ENCODE data around the gene TOP1. TPM values are rescaled to one million over a fixed set of nuclear protein-coding genes. Genes with fewer than 3 reads are reported as not detected.

The TOP1 gene
- total and polyA plus RNA-seq, 9 of the 15 experiments (the other 6 are each of a cell fraction or from before 2014, with no cell fraction given), result 26.4 to 127 (median 39.6) TPM

DNA sequence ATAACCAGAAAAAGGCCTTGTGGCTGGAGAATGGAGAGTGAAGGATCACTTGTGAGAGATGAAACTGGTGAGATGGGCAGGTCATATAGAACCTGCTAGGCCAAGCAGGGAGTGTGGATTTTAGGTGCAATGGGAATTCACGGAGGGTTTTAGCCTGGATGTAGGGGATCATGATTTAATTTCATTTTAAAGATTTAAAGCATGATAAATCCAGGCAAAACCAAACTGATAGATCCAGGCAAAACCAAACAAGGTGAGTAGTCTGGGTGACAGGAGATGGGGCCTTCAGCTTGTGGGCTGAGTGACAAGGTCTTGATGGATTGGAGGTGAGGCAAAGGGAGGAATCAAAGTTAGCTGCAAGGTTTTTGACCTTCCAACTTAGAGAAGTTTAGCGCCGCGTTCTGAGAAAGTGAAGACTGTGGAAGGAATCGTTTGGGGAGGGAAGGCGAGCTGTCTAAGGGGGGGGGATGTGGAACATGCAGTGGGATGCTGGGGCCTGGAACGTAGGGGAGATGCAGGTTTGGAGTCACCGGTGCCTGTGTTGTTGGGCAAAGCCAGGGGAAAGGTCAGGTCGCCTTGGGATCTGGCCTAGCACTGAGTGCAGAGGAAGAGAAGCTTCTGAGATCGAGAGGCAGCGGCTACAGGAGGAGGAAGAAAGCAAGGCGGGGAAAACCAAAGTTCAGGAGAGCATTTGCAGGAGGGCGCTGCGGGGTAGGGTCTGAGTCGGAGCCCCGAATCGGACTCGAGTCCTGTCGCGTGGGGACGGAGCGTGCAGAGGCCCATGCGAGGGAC is 107.5 kb downstream of the TOP1 start:
- WGBS (ENCODE audit: insufficient coverage, low coverage, missing lambda C conversion rate), result 56% methylated on average over 21 of the region's 23 CpGs
- intact Hi-C loops (cut with micrococcal nuclease), result loop anchor here (1.0 to 2.0 kb wide), 2 partner anchors 97 to 204 kb away; partner anchors contain the start of gene LPIN3
- ATAC-seq (no peak), FAIRE-seq (peak; percentile 37), DNase-seq (ENCODE audit: extremely low read depth in 1 of 4, low spot score in 3 of 4) (no peak)
- Histone ChIP-seq H3K9me3 (replicated peaks; ENCODE audit: control insufficient read depth, insufficient read depth, low read depth, low read length) (no peaks in the 10 kb centered on the region), H3K9ac (ENCODE audit: insufficient read depth in 1 of 2, low read depth in 2 of 2, low read length in 2 of 2) (peak overlapping the region; percentile 75 to 94; a peak in 3 of 4 replicates), H2AFZ (ENCODE audit: low read depth, low read length) (peak overlapping the region; percentile 99), H3K27me3 (ENCODE audit: control insufficient read depth in 2 of 2, insufficient read depth in 2 of 2, low read length in 2 of 2) (no peaks in the 10 kb centered on the region), H3K27ac (ENCODE audit: extremely low read depth, low read depth, low read length) (peak overlapping the region; percentile 86; the same call in 1 of the 3 replicates), H3K4me3 (peak overlapping the region; percentile 74; the same call in 1 of the 2 replicates), H3K4me2 (ENCODE audit: insufficient read depth, low read length) (peak overlapping the region; percentile 81), H3K4me1 (replicated peaks in 1 of 2; ENCODE audit: control insufficient read depth in 2 of 2, insufficient read depth in 2 of 2, low read length in 2 of 2) (peaks cover 30 to 41% of the 10 kb centered on the region in 2 experiments; a peak in 4 of 5 replicates), H3K36me3 (ENCODE audit: control insufficient read depth, insufficient read depth, low read length) (peaks cover 7% of the 10 kb centered on the region; the same call in 1 of the 3 replicates), H3K9me1 (ENCODE audit: control insufficient read depth, insufficient read depth, low read length) (no peaks in the 10 kb centered on the region), H4K20me1 (replicated peaks; ENCODE audit: control insufficient read depth, insufficient read depth, low read length) (no peaks in the 10 kb centered on the region; the same call in none of the 2 replicates), H3K79me2 (ENCODE audit: control insufficient read depth, insufficient read depth, low read length) (peaks cover 36% of the 10 kb centered on the region)
- ChIA-PET POLR2A (interaction anchor here (1.0 to 1.8 kb wide), 4 partner anchors 15 to 145 kb away, joined by 3 to 6 read pairs (median 4); no protein-coding TSS in a partner anchor), CTCF (ENCODE audit: low intra/inter-chr PET ratio) (no interaction called here)
- in situ Hi-C loops (cut with MboI), result no loop called here
- no TSS peak for BruUV-seq (replicated peaks)
- TF ChIP-seq ETV5 (CRISPR knock-in tag; IDR thresholded peaks at IDR 0.05; ENCODE audit: low read depth) (no peak), EP400 (IDR thresholded peaks at IDR 0.05) (no peak), PCBP1 (IDR thresholded peaks at IDR 0.05; ENCODE audit: low read depth, low read length, poor library complexity, severe bottlenecking) (no peak), ZNF175 (CRISPR knock-in tag; IDR thresholded peaks at IDR 0.05; ENCODE audit: low read depth) (no peak), PHF20 (IDR thresholded peaks at IDR 0.05; ENCODE audit: partially characterized antibody) (no peak), E2F3 (CRISPR knock-in tag; IDR thresholded peaks at IDR 0.05) (0 out of 2 replicates have a peak, but pooled peaks have one; percentile 11), MAZ (CRISPR knock-in tag; conservative IDR thresholded peaks at IDR 0.05 in 1 of 2, IDR thresholded peaks at IDR 0.05 in 1 of 2) (no peak), RAD51 (IDR thresholded peaks at IDR 0.05; ENCODE audit: borderline replicate concordance, low read depth) (no peak), SRSF3 (IDR thresholded peaks at IDR 0.05; ENCODE audit: insufficient read depth, low read length) (no peak), BCOR (IDR thresholded peaks at IDR 0.05) (no peak), TARDBP (IDR thresholded peaks at IDR 0.05) (no peak), ZNF717 (CRISPR knock-in tag; IDR thresholded peaks at IDR 0.05) (no peak)
- TF ChIP-seq, protein P1, sequence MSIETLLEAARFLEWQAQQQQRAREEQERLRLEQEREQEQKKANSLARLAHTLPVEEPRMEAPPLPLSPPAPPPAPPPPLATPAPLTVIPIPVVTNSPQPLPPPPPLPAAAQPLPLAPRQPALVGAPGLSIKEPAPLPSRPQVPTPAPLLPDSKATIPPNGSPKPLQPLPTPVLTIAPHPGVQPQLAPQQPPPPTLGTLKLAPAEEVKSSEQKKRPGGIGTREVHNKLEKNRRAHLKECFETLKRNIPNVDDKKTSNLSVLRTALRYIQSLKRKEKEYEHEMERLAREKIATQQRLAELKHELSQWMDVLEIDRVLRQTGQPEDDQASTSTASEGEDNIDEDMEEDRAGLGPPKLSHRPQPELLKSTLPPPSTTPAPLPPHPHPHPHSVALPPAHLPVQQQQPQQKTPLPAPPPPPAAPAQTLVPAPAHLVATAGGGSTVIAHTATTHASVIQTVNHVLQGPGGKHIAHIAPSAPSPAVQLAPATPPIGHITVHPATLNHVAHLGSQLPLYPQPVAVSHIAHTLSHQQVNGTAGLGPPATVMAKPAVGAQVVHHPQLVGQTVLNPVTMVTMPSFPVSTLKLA (conservative IDR thresholded peaks at IDR 0.05), result no peak
- TF ChIP-seq, protein P2, sequence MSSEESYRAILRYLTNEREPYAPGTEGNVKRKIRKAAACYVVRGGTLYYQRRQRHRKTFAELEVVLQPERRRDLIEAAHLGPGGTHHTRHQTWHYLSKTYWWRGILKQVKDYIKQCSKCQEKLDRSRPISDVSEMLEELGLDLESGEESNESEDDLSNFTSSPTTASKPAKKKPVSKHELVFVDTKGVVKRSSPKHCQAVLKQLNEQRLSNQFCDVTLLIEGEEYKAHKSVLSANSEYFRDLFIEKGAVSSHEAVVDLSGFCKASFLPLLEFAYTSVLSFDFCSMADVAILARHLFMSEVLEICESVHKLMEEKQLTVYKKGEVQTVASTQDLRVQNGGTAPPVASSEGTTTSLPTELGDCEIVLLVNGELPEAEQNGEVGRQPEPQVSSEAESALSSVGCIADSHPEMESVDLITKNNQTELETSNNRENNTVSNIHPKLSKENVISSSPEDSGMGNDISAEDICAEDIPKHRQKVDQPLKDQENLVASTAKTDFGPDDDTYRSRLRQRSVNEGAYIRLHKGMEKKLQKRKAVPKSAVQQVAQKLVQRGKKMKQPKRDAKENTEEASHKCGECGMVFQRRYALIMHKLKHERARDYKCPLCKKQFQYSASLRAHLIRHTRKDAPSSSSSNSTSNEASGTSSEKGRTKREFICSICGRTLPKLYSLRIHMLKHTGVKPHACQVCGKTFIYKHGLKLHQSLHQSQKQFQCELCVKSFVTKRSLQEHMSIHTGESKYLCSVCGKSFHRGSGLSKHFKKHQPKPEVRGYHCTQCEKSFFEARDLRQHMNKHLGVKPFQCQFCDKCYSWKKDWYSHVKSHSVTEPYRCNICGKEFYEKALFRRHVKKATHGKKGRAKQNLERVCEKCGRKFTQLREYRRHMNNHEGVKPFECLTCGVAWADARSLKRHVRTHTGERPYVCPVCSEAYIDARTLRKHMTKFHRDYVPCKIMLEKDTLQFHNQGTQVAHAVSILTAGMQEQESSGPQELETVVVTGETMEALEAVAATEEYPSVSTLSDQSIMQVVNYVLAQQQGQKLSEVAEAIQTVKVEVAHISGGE (CRISPR knock-in tag; IDR thresholded peaks at IDR 0.05), result peak in 1 of 3 experiments; percentile 63; a peak in 2 of 6 replicates
